ENCODE measurements around the gene ARHGEF28.

- TF ChIP-seq CTCF (IDR thresholded peaks at IDR 0.05) (no peak), POLR2A (IDR thresholded peaks at IDR 0.05; ENCODE audit: low read depth) (no peak), POLR2AphosphoS5 (IDR thresholded peaks at IDR 0.05) (no peak), EP300 (IDR thresholded peaks at IDR 0.05) (no peak)
These were observed 188.3 kb downstream of the ARHGEF28 start for GRCh38 chr5:73814233-73814846.
